ENCODE measurements around the gene GSG1L2. TPM values are rescaled to one million over a fixed set of nuclear protein-coding genes. Genes with fewer than 3 reads are reported as not detected.

Gene GSG1L2
- total and polyA plus RNA-seq, 2 experiments from 2014 or later, result not detected

GRCh38 chr17:9809409-9809808 is 12.5 kb downstream of the GSG1L2 start:
- TF ChIP-seq CREB1 (CRISPR knock-in tag; IDR thresholded peaks at IDR 0.05; ENCODE audit: low read depth) (no peak), ZNF331 (CRISPR knock-in tag; IDR thresholded peaks at IDR 0.05; ENCODE audit: low read depth) (no peak), EZH2phosphoT487 (IDR thresholded peaks at IDR 0.05; ENCODE audit: unreplicated experiment) (no peak), POLR2AphosphoS5 (IDR thresholded peaks at IDR 0.05; ENCODE audit: low read depth) (no peak), ZNF114 (CRISPR knock-in tag; IDR thresholded peaks at IDR 0.05) (no peak), ETS1 (IDR thresholded peaks at IDR 0.05) (no peak), ZNF462 (CRISPR knock-in tag; IDR thresholded peaks at IDR 0.05) (no peak), STAT1 (IDR thresholded peaks at IDR 0.05; ENCODE audit: unreplicated experiment) (no peak), JUNB (IDR thresholded peaks at IDR 0.05; ENCODE audit: unreplicated experiment) (no peak), REST (IDR thresholded peaks at IDR 0.05; ENCODE audit: unreplicated experiment) (no peak), EZH2 (IDR thresholded peaks at IDR 0.05; ENCODE audit: low read depth, unreplicated experiment) (no peak), NANOG (IDR thresholded peaks at IDR 0.05; ENCODE audit: borderline replicate concordance) (no peak), CTCF (conservative IDR thresholded peaks at IDR 0.05; ENCODE audit: low read depth in 2 of 2) (no peak)
- DNase-seq (ENCODE audit: low spot score) (no peak), ATAC-seq (no peak)
- Histone ChIP-seq H3K4me1 (ENCODE audit: insufficient read depth) (no peaks in the 10 kb centered on the region), H3K27me3 (ENCODE audit: insufficient read depth) (no peaks in the 10 kb centered on the region), H3F3A (replicated peaks; ENCODE audit: low read depth) (no peaks in the 10 kb centered on the region), H3K4me3 (no peak overlapping the region), H3K4me2 (no peak overlapping the region), H3K79me2 (replicated peaks; ENCODE audit: insufficient read depth) (no peaks in the 10 kb centered on the region), H3K36me3 (ENCODE audit: insufficient read depth) (no peaks in the 10 kb centered on the region), H2AFZ (no peak overlapping the region), H4K20me1 (replicated peaks; ENCODE audit: insufficient read depth) (no peaks in the 10 kb centered on the region), H3K27ac (ENCODE audit: low read depth) (no peak overlapping the region), H3K9me2 (ENCODE audit: insufficient read depth) (0 out of 2 replicates have a peak, but pooled peaks cover 6% of the 10 kb centered on the region)
- Mint-ChIP-seq H3K36me3 (ENCODE audit: low read depth) (no peaks in the 10 kb centered on the region), H3K4me1 (no peaks in the 10 kb centered on the region), H3K4me3 (no peak overlapping the region), H3K27me3 (ENCODE audit: insufficient read depth, low read depth, poor library complexity) (peaks cover 5% of the 10 kb centered on the region), H3K9me3 (peaks cover 4% of the 10 kb centered on the region), H3K27ac (no peak overlapping the region)

Data from GM23338 (cell line).